Calu3 (cell line): ENCODE measurements around the gene SSBP3. TPM values are rescaled to one million over a fixed set of nuclear protein-coding genes. Genes with fewer than 3 reads are reported as not detected.

Source experiments
- BruUV-seq: library from RNA; stranded (reverse); fragments of 400-500 nt; replicated peaks from 2 replicates; lab custom pipeline; 2021; lab: Mats Ljungman, UMichigan
- CTCF ChIA-PET: fragments of 300-600 bp; sonication (Branson Sonifier 250); formaldehyde crosslinking; loops from one replicate; lab custom pipeline; 2022; ENCODE audit warnings: antibody characterized with exemption; lab: Charles Lee
- DNase-seq: peaks from one replicate; pipeline ENCODE4 v3.0.0; 2022
- H3K27ac Mint-ChIP-seq: one replicate; pipeline ENCODE4 v1.8.0; 2022; ENCODE audit warnings: mixed read lengths; ENCODE audit not compliant: unreplicated experiment
- H3K27me3 Mint-ChIP-seq: one replicate; pipeline ENCODE4 v1.8.0; 2022; ENCODE audit warnings: mixed read lengths; ENCODE audit not compliant: unreplicated experiment
- H3K36me3 Mint-ChIP-seq: one replicate; pipeline ENCODE4 v1.8.0; 2022; ENCODE audit warnings: mild to moderate bottlenecking, moderate library complexity, mixed read lengths; ENCODE audit not compliant: insufficient read depth, unreplicated experiment
- H3K4me1 Mint-ChIP-seq: one replicate; pipeline ENCODE4 v1.8.0; 2022; ENCODE audit warnings: mild to moderate bottlenecking, low read depth, mixed read lengths; ENCODE audit not compliant: unreplicated experiment
- H3K4me3 Mint-ChIP-seq: one replicate; pipeline ENCODE4 v1.8.0; 2022; ENCODE audit warnings: mild to moderate bottlenecking, low read depth, moderate library complexity, mixed read lengths; ENCODE audit not compliant: unreplicated experiment
- H3K9me3 Mint-ChIP-seq: one replicate; pipeline ENCODE4 v1.8.0; 2022; ENCODE audit warnings: low read depth, mixed read lengths; ENCODE audit not compliant: unreplicated experiment
- CTCF ChIP-seq: fragments of 200-600 bp; IDR thresholded peaks from one replicate; pipeline ENCODE4 v1.8.0; 2022; ENCODE audit warnings: antibody characterized with exemption; ENCODE audit not compliant: unreplicated experiment
- intact Hi-C: fragments of 100-400 bp; cut with micrococcal nuclease; formaldehyde crosslinking; loops from one replicate; pipeline ENCODE4 v1.10.0; 2022; ENCODE audit not compliant: unreplicated experiment
- total RNA-seq: library from RNA; stranded (reverse); gene quantifications from 2 replicates; pipeline ENCODE4 v1.2.3, GENCODE V29; 2022

Gene SSBP3
- total RNA-seq, 1 experiment from 2014 or later: 16.6 TPM

GRCh38 chr1:54244655-54245054 lies 161.5 kb downstream of the SSBP3 start:
- Mint-ChIP-seq H3K36me3 (no peaks in the 10 kb centered on the region), H3K27ac (no peak overlapping the region), H3K4me1 (peaks cover 1% of the 10 kb centered on the region), H3K9me3 (no peaks in the 10 kb centered on the region), H3K27me3 (no peaks in the 10 kb centered on the region), H3K4me3 (no peak overlapping the region)
- DNase-seq: no peak
- CTCF ChIA-PET: no interaction called here
- intact Hi-C loops: no loop called here
- BruUV-seq: no TSS peak
- TF ChIP-seq CTCF: no peak

GRCh38 chr1:54243022-54243421 lies 163.2 kb downstream of the SSBP3 start:
- H3K4me3 Mint-ChIP-seq: no peak overlapping the region
- H3K4me1 Mint-ChIP-seq: no peaks in the 10 kb centered on the region
- CTCF ChIA-PET: no interaction called here
- no peaks in the 10 kb centered on the region for H3K9me3 Mint-ChIP-seq
- BruUV-seq: no TSS peak
- no peak for TF ChIP-seq CTCF
- H3K27me3 Mint-ChIP-seq: no peaks in the 10 kb centered on the region
- no peak overlapping the region for H3K27ac Mint-ChIP-seq
- intact Hi-C loops: no loop called here
- no peaks in the 10 kb centered on the region for H3K36me3 Mint-ChIP-seq
- no peak for DNase-seq

GRCh38 chr1:54241364-54241763 lies 164.8 kb downstream of the SSBP3 start:
- no peak for DNase-seq
- BruUV-seq: no TSS peak
- no peaks in the 10 kb centered on the region for H3K27me3 Mint-ChIP-seq
- no peak for TF ChIP-seq CTCF
- CTCF ChIA-PET: no interaction called here
- intact Hi-C loops: no loop called here
- H3K9me3 Mint-ChIP-seq: no peaks in the 10 kb centered on the region
- H3K4me1 Mint-ChIP-seq: no peaks in the 10 kb centered on the region
- H3K36me3 Mint-ChIP-seq: no peaks in the 10 kb centered on the region
- H3K4me3 Mint-ChIP-seq: no peak overlapping the region
- no peak overlapping the region for H3K27ac Mint-ChIP-seq

GRCh38 chr1:54240741-54241335 lies 165.4 kb downstream of the SSBP3 start:
- intact Hi-C loops: no loop called here
- no peak for DNase-seq
- Mint-ChIP-seq H3K9me3 (no peaks in the 10 kb centered on the region), H3K4me1 (no peaks in the 10 kb centered on the region), H3K36me3 (no peaks in the 10 kb centered on the region), H3K4me3 (no peak overlapping the region), H3K27me3 (no peaks in the 10 kb centered on the region), H3K27ac (no peak overlapping the region)
- CTCF ChIA-PET: no interaction called here
- no peak for TF ChIP-seq CTCF
- BruUV-seq: no TSS peak
